WI38 (cell line): ENCODE measurements around the gene CCDC195.

Experiments
- H3K4me3 ChIP-seq: 2 replicates; pipeline ENCODE4 v1.5.1; 2011; ENCODE audit warnings: low read depth, mild to moderate bottlenecking, control low read depth, low read length
- CTCF ChIP-seq: IDR thresholded peaks from 2 replicates; pipeline ENCODE4 v1.5.1; 2012; ENCODE audit warnings: low read depth, mild to moderate bottlenecking, control low read depth, low read length

Gene CCDC195

GRCh38 chr2:224658780-224659405, 57.3 kb downstream of the CCDC195 start:
- no peak overlapping the region for H3K4me3 ChIP-seq
- no peak for TF ChIP-seq CTCF

GRCh38 chr2:224657349-224657748, 58.8 kb downstream of the CCDC195 start:
- H3K4me3 ChIP-seq: no peak overlapping the region
- no peak for TF ChIP-seq CTCF

GRCh38 chr2:224655006-224655537, 61.1 kb downstream of the CCDC195 start:
- no peak overlapping the region for H3K4me3 ChIP-seq
- TF ChIP-seq CTCF: no peak
